ENCODE measurements around the gene PSMF1.

Gene PSMF1, protein sequence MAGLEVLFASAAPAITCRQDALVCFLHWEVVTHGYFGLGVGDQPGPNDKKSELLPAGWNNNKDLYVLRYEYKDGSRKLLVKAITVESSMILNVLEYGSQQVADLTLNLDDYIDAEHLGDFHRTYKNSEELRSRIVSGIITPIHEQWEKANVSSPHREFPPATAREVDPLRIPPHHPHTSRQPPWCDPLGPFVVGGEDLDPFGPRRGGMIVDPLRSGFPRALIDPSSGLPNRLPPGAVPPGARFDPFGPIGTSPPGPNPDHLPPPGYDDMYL

DNA sequence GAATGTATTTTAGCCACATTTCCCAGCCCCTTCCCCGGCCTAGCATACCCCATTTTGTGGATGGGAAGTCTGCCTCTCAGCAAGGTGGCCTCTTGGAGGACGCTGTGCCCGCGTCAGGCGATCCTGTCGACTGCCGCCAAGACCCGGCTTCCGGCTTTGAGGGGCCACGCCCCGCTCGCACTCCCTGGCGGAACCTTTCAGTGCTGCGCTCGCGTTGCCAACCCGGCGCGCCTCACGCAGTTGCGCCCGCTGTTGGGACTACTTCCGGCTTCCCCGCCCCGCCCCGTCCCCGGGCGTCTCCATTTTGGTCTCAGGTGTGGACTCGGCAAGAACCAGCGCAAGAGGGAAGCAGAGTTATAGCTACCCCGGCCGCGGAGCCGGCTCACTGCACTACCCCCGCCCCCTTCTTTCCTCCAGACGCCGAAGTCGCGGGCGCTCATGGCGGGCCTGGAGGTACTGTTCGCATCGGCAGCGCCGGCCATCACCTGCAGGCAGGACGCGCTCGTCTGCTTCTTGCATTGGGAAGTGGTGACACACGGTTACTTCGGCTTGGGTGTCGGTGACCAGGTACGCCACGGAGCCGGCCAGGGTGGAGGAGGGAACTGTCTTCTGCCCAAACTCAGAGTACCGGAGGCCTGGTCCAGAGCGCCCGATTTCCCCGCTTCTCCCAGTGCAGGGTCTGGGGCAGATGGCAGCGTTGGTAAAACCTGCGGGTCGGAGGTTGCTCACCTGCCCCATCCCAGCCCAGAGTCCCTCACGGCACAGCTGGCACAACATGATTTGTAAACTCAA is at the start of gene PSMF1:
Gene PSMF1, plus strand, starts transcription at position 267 of the 792 bp plus-strand sequence. Its CDS starts 172 bp downstream, at position 439.
- DNase-seq = peak in 1 of 2 experiments; percentile 54

GRCh38 chr20:1072258-1072657 is 46.1 kb upstream of the PSMF1 start:
- no peak for DNase-seq

- DNase-seq = no peak
These were observed 42.8 kb upstream of the PSMF1 start for GRCh38 chr20:1075616-1076015.

DNA sequence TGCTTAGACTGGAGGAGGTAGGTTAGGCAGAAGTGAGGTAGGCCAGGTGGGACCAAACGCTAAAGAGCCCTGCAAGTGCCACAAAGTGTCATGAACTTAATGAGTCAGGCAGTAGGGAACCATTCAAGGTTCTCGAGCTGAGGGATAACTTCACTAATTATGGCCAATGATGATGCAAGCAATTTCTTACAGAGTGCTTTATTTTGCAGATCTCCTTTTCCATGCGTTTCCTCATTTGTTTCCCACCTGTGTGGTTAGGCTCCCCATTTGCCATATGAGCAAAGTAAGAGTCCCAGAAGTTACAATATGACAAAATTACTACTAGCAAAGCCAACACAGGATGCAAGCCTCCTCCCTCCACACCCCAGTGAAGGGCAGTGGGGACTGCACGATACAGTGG is 36.5 kb upstream of the PSMF1 start:
- no peak for DNase-seq

- DNase-seq = no peak
These were observed 34.8 kb upstream of the PSMF1 start for GRCh38 chr20:1083431-1084080.

- DNase-seq = no peak
These were observed 32.7 kb upstream of the PSMF1 start for GRCh38 chr20:1085492-1086276.

- DNase-seq = no peak
These were observed 31.9 kb upstream of the PSMF1 start for GRCh38 chr20:1086277-1087213.

GRCh38 chr20:1087311-1087905 is 31.0 kb upstream of the PSMF1 start:
- no peak for DNase-seq

DNA sequence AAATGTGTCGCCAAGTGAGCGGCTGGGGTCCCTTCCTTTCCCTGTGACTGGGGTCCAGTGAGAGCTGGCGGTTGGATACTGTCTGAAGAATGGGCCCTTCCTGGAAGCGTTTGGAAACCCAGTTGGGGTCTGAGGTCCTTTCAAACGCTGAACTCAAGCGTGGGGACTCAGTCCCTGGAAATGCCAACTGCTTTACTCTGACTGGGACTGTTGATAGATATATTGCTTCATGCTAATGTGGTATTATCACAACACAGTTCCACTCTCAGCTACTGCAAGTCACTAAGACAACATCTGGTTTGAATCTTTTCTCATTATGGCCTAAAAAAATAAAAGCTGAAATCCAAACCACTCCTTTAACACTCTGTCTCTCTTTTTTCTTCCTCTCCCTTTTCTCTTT is 23.7 kb upstream of the PSMF1 start:
- no peak for DNase-seq

DNA sequence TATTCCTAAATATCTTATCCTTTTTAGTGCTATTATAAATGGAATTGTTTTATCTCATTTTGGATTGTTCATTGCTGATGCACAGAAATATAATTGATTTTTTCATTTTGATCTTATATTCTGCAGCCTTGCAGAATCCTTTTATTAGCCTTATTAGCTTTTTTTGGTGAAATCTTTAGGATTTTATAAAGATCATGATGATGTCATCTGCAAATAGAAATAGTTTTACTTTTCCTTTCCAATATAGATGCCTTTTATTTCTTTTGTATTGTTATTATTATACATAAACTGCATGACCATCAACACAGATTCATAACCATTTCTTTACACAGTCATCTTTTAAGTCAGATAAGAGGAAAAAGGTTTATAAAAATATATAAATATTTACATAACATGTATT is 16.9 kb upstream of the PSMF1 start:
- no peak for DNase-seq

- DNase-seq = no peak
These were observed 16.4 kb upstream of the PSMF1 start for GRCh38 chr20:1102016-1102415.

DNA sequence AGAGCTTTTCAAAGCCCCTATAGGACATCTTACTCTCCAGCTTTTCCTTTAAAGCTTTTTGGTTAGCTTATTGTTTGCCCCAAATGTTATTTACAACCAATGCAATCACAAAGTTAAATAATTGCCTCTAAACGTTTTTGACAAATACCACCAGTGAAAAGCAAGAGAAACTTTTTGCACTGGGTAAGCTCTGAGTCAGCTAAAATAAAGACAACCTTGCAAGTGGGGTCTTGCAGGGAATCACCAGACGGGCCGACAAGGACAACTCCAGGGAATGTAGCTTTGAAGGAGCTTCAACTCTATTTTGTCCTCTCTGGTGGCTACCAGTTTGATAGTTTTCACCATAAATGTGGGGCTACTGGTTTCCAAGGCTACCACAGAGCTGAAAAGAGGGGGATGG is 14.7 kb upstream of the PSMF1 start:
- no peak for DNase-seq

- no peak for DNase-seq
These were observed 12.7 kb upstream of the PSMF1 start for GRCh38 chr20:1105599-1106194.

GRCh38 chr20:1107176-1107575 is 11.2 kb upstream of the PSMF1 start:
- DNase-seq = no peak

DNA sequence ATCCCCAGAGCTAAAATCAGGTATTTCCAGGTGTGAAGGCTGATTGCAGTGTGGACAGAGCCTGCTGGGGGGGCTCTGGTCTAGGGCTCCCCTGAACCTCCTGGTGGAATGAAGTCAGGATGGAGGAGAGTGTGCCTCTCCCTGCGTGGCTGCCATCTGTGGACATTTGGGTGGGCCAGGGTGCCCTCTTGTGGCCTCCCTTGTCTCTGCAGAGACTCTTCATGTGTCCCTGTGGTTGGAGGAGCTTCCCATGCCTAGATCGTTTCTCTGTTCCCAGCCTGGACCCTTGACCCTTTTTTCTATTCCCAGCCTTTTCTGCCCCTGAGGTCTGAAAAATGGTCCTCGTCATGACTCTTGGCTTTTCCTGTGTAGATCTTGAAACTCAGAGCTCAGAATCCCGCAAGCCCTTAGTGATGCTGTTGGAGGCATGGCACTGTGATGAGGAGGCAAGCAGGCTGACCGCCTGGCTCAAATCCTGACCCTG is 9.9 kb upstream of the PSMF1 start:
- no peak for DNase-seq

DNA sequence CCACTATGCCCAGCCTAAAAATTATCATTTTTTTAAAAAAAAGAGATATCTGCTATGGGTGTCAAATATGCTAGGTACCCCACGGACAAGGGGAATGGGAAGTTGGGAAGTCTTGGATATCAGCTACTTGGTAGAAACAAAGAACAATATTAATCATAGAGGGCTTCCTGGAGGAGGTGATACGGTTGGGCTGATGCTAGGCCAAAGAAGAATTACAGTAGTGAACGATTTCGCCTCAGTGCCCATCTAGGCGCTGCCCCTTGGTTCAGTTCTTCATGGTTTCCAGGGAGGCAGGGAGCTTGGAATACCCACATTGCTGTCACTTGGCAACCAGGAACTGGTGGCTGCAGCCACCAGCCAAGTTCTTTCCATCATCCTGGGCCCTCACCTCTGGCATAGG is 5.5 kb upstream of the PSMF1 start:
- no peak for DNase-seq

DNA sequence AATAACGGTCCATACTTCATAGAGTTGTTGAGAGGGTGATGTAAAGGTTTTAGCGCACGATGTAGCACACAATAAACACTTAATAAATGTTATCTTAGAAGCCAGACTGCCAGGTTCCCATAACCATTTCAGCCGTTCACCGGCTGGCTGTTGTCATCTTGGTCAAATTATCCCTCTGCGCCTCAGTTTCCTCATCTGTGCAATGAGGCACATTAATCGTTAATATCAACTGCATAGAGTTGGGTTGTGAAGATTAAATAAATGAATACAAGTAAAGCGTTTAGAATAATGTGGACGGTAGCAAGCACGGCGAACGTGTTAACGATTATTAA is 432 bp upstream of the PSMF1 start:
- DNase-seq = no peak

DNA sequence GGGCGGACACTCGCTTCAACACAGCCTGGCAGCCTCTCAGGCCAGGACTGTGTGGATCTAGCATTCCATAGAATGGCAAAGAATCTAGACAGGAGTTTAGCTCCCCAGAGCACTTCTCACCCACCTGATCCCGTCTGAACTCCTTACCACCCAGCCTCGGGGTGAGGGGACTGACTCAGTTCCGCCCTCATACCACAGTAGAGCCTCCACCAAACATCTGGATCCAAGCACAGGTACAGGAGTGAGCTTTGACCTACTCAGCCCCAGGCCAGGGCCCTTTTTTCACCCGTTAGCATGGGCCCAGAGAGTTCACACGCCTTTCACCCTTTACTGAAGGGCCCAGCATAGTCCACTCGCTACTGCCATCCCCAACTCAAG is 715 bp downstream of the PSMF1 start:
- no peak for DNase-seq

GRCh38 chr20:1119524-1119923 is 1.1 kb downstream of the PSMF1 start:
- DNase-seq = no peak

DNA sequence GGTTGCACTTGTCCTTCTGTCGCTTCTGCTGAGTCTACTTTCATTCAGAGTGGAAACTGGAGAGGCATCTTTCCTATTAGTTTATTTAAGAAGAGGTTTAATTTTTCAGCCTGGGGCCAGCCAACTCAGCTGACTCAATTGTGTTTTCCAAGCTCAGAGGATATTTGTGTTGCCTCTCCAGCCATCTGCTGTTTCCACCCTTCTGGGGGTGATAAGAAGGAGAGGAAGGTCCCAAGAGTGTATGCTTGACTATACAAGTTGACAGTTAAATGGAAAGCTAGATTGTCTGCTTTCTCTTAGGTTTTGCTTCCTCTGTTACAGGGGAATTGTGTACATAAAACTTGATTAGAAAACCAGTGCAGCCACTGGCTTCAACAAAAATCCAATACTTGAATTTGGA is 3.0 kb downstream of the PSMF1 start:
- DNase-seq = no peak
